ENCODE data around the gene C1orf159.
"Not testable (repeated sequence)": the region's sequence is repeated elsewhere in the genome, so short reads cannot be mapped to it uniquely, and the experiment has no call there.

- TF ChIP-seq CTCF (IDR thresholded peaks at IDR 0.05; ENCODE audit: low read depth, low read length, missing input control); REST (IDR thresholded peaks at IDR 0.05); TAF1 (conservative IDR thresholded peaks at IDR 0.05); YY1 (IDR thresholded peaks at IDR 0.05); MAX (IDR thresholded peaks at IDR 0.05); ZBTB33 (IDR thresholded peaks at IDR 0.05); RXRA (IDR thresholded peaks at IDR 0.05); RAD21 (IDR thresholded peaks at IDR 0.05); GABPA (IDR thresholded peaks at IDR 0.05 in 1 of 2, conservative IDR thresholded peaks at IDR 0.05 in 1 of 2); FOXA1 (IDR thresholded peaks at IDR 0.05); SP1 (IDR thresholded peaks at IDR 0.05): not testable (repeated sequence)
These were observed 26.5 kb upstream of the C1orf159 start for GRCh38 chr1:1142352-1142751.

Data from liver (tissue), 3 donors.